Neural progenitor cell (in vitro differentiated cells): Measurements from ENCODE around the gene SOCS3.
A peak's percentile ranks its signal among the peaks of the same experiment; 100 is the strongest.

Experiments
- CTCF ChIP-seq: fragments of 200-600 bp; sonication (generic); IDR thresholded peaks from 2 replicates; pipeline ENCODE4 v1.5.1; 2017; ENCODE audit warnings: antibody characterized with exemption, mild to moderate bottlenecking
- EZH2 ChIP-seq: fragments of 200-600 bp; sonication (generic); IDR thresholded peaks from 2 replicates; pipeline ENCODE4 v1.6.1; 2017; ENCODE audit warnings: antibody characterized with exemption, mild to moderate bottlenecking, moderate library complexity
- EZH2phosphoT487 ChIP-seq: fragments of 200-600 bp; sonication (generic); IDR thresholded peaks from 2 replicates; pipeline ENCODE4 v1.6.1; 2017; ENCODE audit warnings: antibody characterized with exemption

- TF ChIP-seq CTCF, result no peak
- peak; percentile 59 for TF ChIP-seq EZH2
- no peak for TF ChIP-seq EZH2phosphoT487
Observed at GRCh38 chr17:78341559-78342448, 18.1 kb downstream of the SOCS3 start.
